ENCODE results near the gene JPT2.
"Not testable (repeated sequence)": the region's sequence is repeated elsewhere in the genome, so short reads cannot be mapped to it uniquely, and the experiment has no call there.

JPT2 gene

DNA sequence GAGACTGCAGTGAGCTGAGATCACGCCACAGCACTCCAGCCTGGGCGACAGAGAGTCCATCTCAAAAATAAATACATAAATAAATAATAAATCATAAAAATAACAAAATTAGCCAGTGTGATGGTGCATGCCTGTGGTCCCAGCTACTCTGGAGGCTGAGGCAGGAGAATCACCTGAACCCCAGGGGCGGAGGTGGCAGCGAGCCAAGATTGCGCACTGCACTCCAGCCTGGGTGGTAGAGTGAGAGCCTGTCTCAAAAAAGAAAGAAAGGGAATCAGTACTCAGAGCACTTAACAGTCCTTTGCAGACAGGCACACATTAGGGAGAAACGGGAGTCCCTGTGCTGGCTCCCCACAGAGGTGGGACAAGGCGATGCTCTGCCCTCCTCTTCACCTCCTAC, 53.0 kb downstream of the JPT2 start:
- H3K4me3 ChIP-seq (ENCODE audit: low read depth, low read length) = no peak overlapping the region
- DNase-seq (ENCODE audit: low read depth) = no peak
- TF ChIP-seq CTCF (IDR thresholded peaks at IDR 0.05; ENCODE audit: control insufficient read depth, extremely low read depth, insufficient read depth) = no peak

- no peak for TF ChIP-seq CTCF (IDR thresholded peaks at IDR 0.05; ENCODE audit: control insufficient read depth, extremely low read depth, insufficient read depth)
- DNase-seq (ENCODE audit: low read depth) = no peak
- no peak overlapping the region for H3K4me3 ChIP-seq (ENCODE audit: low read depth, low read length)
Measured at GRCh38 chr16:1731603-1732002, 53.5 kb downstream of the JPT2 start.

GRCh38 chr16:1732071-1732470, 54.0 kb downstream of the JPT2 start:
- no peak for DNase-seq (ENCODE audit: low read depth)
- H3K4me3 ChIP-seq (ENCODE audit: low read depth, low read length) = no peak overlapping the region
- no peak for TF ChIP-seq CTCF (IDR thresholded peaks at IDR 0.05; ENCODE audit: control insufficient read depth, extremely low read depth, insufficient read depth)

DNA sequence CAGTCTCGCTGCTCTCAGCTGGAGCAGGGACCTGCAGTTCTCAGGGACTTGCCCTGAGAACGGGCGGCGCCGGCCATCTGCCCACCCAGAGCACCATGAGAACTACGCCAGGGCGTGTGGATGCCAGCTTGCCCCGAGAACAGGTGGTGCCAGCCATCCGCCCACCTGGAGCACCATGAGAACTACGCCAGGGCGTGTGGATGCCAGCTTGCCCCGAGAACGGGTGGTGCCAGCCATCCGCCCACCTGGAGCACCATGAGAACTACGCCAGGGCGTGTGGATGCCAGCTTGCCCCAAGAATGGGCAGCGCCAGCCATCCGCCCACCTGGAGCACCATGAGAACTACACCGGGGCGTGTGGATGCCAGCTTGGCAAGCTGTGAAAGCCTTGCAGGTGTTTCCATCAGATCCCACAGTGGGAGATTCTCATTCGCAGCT, 54.5 kb downstream of the JPT2 start:
- not testable (repeated sequence) for DNase-seq (ENCODE audit: low read depth); H3K4me3 ChIP-seq (ENCODE audit: low read depth, low read length)

- TF ChIP-seq CTCF (IDR thresholded peaks at IDR 0.05; ENCODE audit: control insufficient read depth, extremely low read depth, insufficient read depth) = no peak
- H3K4me3 ChIP-seq (ENCODE audit: low read depth, low read length) = no peak overlapping the region
- DNase-seq (ENCODE audit: low read depth) = no peak
Measured at GRCh38 chr16:1734123-1734522, 56.0 kb downstream of the JPT2 start.

DNA sequence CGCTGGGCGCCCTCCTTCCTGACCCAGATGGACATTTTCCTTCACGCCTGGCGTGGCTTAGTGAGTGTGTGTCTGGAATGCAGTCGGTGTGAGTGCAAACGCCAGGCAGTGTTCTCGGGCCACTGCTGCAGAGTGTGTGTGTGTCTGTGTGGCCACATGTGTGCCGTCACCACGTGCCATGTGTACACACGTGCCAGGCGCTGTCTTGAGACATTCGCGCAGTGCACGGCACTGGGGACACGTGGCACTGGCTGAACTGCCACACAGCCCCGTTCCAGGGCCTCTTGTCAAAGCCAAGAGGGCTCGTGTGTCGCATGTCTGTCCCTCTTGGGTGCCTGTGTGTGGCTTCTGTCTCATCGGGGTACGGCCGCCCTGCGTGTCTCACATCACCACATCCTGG, 56.7 kb downstream of the JPT2 start:
- no peak for TF ChIP-seq CTCF (IDR thresholded peaks at IDR 0.05; ENCODE audit: control insufficient read depth, extremely low read depth, insufficient read depth)
- no peak for DNase-seq (ENCODE audit: low read depth)
- no peak overlapping the region for H3K4me3 ChIP-seq (ENCODE audit: low read depth, low read length)

- no peak for DNase-seq (ENCODE audit: low read depth)
- no peak for TF ChIP-seq CTCF (IDR thresholded peaks at IDR 0.05; ENCODE audit: control insufficient read depth, extremely low read depth, insufficient read depth)
- H3K4me3 ChIP-seq (ENCODE audit: low read depth, low read length) = no peak overlapping the region
Measured at GRCh38 chr16:1740234-1740633, 62.2 kb downstream of the JPT2 start.
